Calu3 (cell line): ENCODE data around the gene TLE3. TPM values are rescaled to one million over a fixed set of nuclear protein-coding genes. Genes with fewer than 3 reads are reported as not detected.

Experiments used
- BruUV-seq: library from RNA; stranded (reverse); fragments of 400-500 nt; replicated peaks from 2 replicates; lab custom pipeline; 2021; lab: Mats Ljungman, UMichigan
- CTCF ChIA-PET: fragments of 300-600 bp; sonication (Branson Sonifier 250); formaldehyde crosslinking; loops from one replicate; lab custom pipeline; 2022; ENCODE audit warnings: antibody characterized with exemption; lab: Charles Lee
- DNase-seq: peaks from one replicate; pipeline ENCODE4 v3.0.0; 2022
- H3K27ac Mint-ChIP-seq: one replicate; pipeline ENCODE4 v1.8.0; 2022; ENCODE audit warnings: mixed read lengths; ENCODE audit not compliant: unreplicated experiment
- H3K27me3 Mint-ChIP-seq: one replicate; pipeline ENCODE4 v1.8.0; 2022; ENCODE audit warnings: mixed read lengths; ENCODE audit not compliant: unreplicated experiment
- H3K36me3 Mint-ChIP-seq: one replicate; pipeline ENCODE4 v1.8.0; 2022; ENCODE audit warnings: mild to moderate bottlenecking, moderate library complexity, mixed read lengths; ENCODE audit not compliant: insufficient read depth, unreplicated experiment
- H3K4me1 Mint-ChIP-seq: one replicate; pipeline ENCODE4 v1.8.0; 2022; ENCODE audit warnings: mild to moderate bottlenecking, low read depth, mixed read lengths; ENCODE audit not compliant: unreplicated experiment
- H3K4me3 Mint-ChIP-seq: one replicate; pipeline ENCODE4 v1.8.0; 2022; ENCODE audit warnings: mild to moderate bottlenecking, low read depth, moderate library complexity, mixed read lengths; ENCODE audit not compliant: unreplicated experiment
- H3K9me3 Mint-ChIP-seq: one replicate; pipeline ENCODE4 v1.8.0; 2022; ENCODE audit warnings: low read depth, mixed read lengths; ENCODE audit not compliant: unreplicated experiment
- CTCF ChIP-seq: fragments of 200-600 bp; IDR thresholded peaks from one replicate; pipeline ENCODE4 v1.8.0; 2022; ENCODE audit warnings: antibody characterized with exemption; ENCODE audit not compliant: unreplicated experiment
- intact Hi-C: fragments of 100-400 bp; cut with micrococcal nuclease; formaldehyde crosslinking; loops from one replicate; pipeline ENCODE4 v1.10.0; 2022; ENCODE audit not compliant: unreplicated experiment
- total RNA-seq: library from RNA; stranded (reverse); gene quantifications from 2 replicates; pipeline ENCODE4 v1.2.3, GENCODE V29; 2022

Gene TLE3
- total RNA-seq, 1 experiment from 2014 or later, result 54.8 TPM

- BruUV-seq, result no TSS peak
- CTCF ChIA-PET, result interaction anchor here (1.0 to 2.4 kb wide), 2 partner anchors 11 to 14 kb away, joined by 3 to 10 read pairs; no protein-coding TSS in a partner anchor
- Mint-ChIP-seq H3K27me3 (peaks cover 86% of the 10 kb centered on the region), H3K9me3 (no peaks in the 10 kb centered on the region), H3K4me1 (no peaks in the 10 kb centered on the region), H3K4me3 (no peak overlapping the region), H3K27ac (no peak overlapping the region), H3K36me3 (no peaks in the 10 kb centered on the region)
- intact Hi-C loops, result no loop called here
- no peak for TF ChIP-seq CTCF
- no peak for DNase-seq
Measured at GRCh38 chr15:70036585-70037291, 61.0 kb downstream of the TLE3 start.

- no TSS peak for BruUV-seq
Measured at GRCh38 chr15:70035719-70036077, 62.0 kb downstream of the TLE3 start.

GRCh38 chr15:70035051-70035718 is 62.5 kb downstream of the TLE3 start:
- DNase-seq, result no peak
- CTCF ChIA-PET, result interaction anchor here (1.2 to 2.4 kb wide), 2 partner anchors 12 to 28 kb away, joined by 3 to 10 read pairs; no protein-coding TSS in a partner anchor
- H3K4me3 Mint-ChIP-seq, result no peak overlapping the region
- peaks cover 89% of the 10 kb centered on the region for H3K27me3 Mint-ChIP-seq
- no peak overlapping the region for H3K27ac Mint-ChIP-seq
- TF ChIP-seq CTCF, result no peak
- H3K9me3 Mint-ChIP-seq, result no peaks in the 10 kb centered on the region
- intact Hi-C loops, result no loop called here
- H3K36me3 Mint-ChIP-seq, result no peaks in the 10 kb centered on the region
- no peaks in the 10 kb centered on the region for H3K4me1 Mint-ChIP-seq
- BruUV-seq, result no TSS peak

More at GRCh38 chr15:70035719-70036077, 62.0 kb downstream of the TLE3 start:
- Mint-ChIP-seq H3K4me3 (no peak overlapping the region), H3K27me3 (peaks cover 84% of the 10 kb centered on the region), H3K27ac (no peak overlapping the region), H3K9me3 (no peaks in the 10 kb centered on the region), H3K4me1 (no peaks in the 10 kb centered on the region), H3K36me3 (no peaks in the 10 kb centered on the region)
- no peak for TF ChIP-seq CTCF
- intact Hi-C loops, result no loop called here
- CTCF ChIA-PET, result interaction anchor here (0.7 to 2.4 kb wide), 3 partner anchors 12 to 444 kb away, joined by 3 to 10 read pairs (median 3); no protein-coding TSS in a partner anchor
- no peak for DNase-seq

GRCh38 chr15:70034596-70034995 is 63.1 kb downstream of the TLE3 start:
- intact Hi-C loops, result no loop called here
- no TSS peak for BruUV-seq
- H3K4me3 Mint-ChIP-seq, result no peak overlapping the region
- no peak overlapping the region for H3K27ac Mint-ChIP-seq
- no peaks in the 10 kb centered on the region for H3K36me3 Mint-ChIP-seq
- H3K9me3 Mint-ChIP-seq, result no peaks in the 10 kb centered on the region
- H3K4me1 Mint-ChIP-seq, result no peaks in the 10 kb centered on the region
- CTCF ChIA-PET, result interaction anchor here (1.2 kb wide), 1 partner anchor 29 kb away, joined by 3 read pairs; no protein-coding TSS in a partner anchor
- peaks cover 89% of the 10 kb centered on the region for H3K27me3 Mint-ChIP-seq
- TF ChIP-seq CTCF, result no peak
- DNase-seq, result no peak
